Gastrocnemius medialis (tissue), 4 donors: ENCODE results near the gene LINC01488. TPM values are rescaled to one million over a fixed set of nuclear protein-coding genes. Genes with fewer than 3 reads are reported as not detected.
A peak's percentile ranks its signal among the peaks of the same experiment; 100 is the strongest.

ENCODE experiments used
- ATAC-seq, 2 donors: fragments of 150-250 bp; one replicate each; pipeline ENCODE4 v1.9.1; 2016
- DNase-seq, 2 donors: peaks; one replicate each; pipeline ENCODE4 v3.0.0-alpha.2; 2019
- H3K27ac ChIP-seq, 4 donors: fragments of 200-600 bp; sonication (generic); 1 replicate in 1 of 4; 2 replicates in 3 of 4; pipeline ENCODE4 v1.5.1; 2016 to 2018; ENCODE audit warnings: mild to moderate bottlenecking in 2 of 4, moderate library complexity in 1 of 4
- H3K27me3 ChIP-seq, 3 donors: fragments of 200-600 bp; sonication (generic) in 2 of 3; 1 replicate in 1 of 3; 2 replicates in 2 of 3; pipeline versions ENCODE4 v1.5.1 to v1.6.0; 2016 to 2019; ENCODE audit warnings: mild to moderate bottlenecking in 1 of 3, moderate library complexity in 1 of 3
- H3K36me3 ChIP-seq, 2 donors: fragments of 200-600 bp; sonication (generic) in 1 of 2; one replicate each; pipeline ENCODE4 v1.5.1; 2017 to 2018
- H3K4me1 ChIP-seq, 2 donors: fragments of 200-600 bp; sonication (generic) in 1 of 2; one replicate each; pipeline ENCODE4 v1.5.1; 2016 to 2017; ENCODE audit warnings: mild to moderate bottlenecking in 2 of 2
- H3K4me3 ChIP-seq, 4 donors: fragments of 200-600 bp; sonication (generic) in 3 of 4; 1 replicate in 1 of 4; 2 replicates in 3 of 4; pipeline ENCODE4 v1.5.1; 2016 to 2019; ENCODE audit warnings: mild to moderate bottlenecking in 2 of 4
- H3K9me3 ChIP-seq, 3 donors: fragments of 200-600 bp; sonication (generic) in 2 of 3; 1 replicate in 1 of 3; 2 replicates in 2 of 3; pipeline ENCODE4 v1.5.1; 2016 to 2019
- POLR2A ChIP-seq, 2 donors: fragments of 450-650 bp; IDR thresholded peaks; one replicate each; pipeline ENCODE4 v1.6.1; 2017; ENCODE audit warnings: antibody characterized with exemption in 2 of 2, mild to moderate bottlenecking in 2 of 2, moderate library complexity in 2 of 2
- in situ Hi-C, 4 donors: fragments of 200-750 bp; cut with MboI; loops; one replicate each; pipeline versions ENCODE4 v1.15.0 to v1.8.0; 2017; ENCODE audit warnings: low sequenced_read_pairs in 4 of 4
- intact Hi-C: fragments of 100-400 bp; cut with DNase I; formaldehyde crosslinking; loops from one replicate; pipeline ENCODE4 v1.15.1; 2023; ENCODE audit warnings: low total_unique reads
- total RNA-seq, 4 donors: library from RNA; depleted of rRNA; stranded (reverse); fragments of >200 nt; gene quantifications; one replicate each; pipeline versions ENCODE4 v1.1.0 to v1.2.3, GENCODE V29; 2016
- TF ChIP-seq, protein P1 (sequence below), 5 experiments: fragments of 450-650 bp in 3 of 5; fragments of 200-600 bp in 2 of 5; sonication (generic) in 2 of 5; IDR thresholded peaks in 4 of 5; conservative IDR thresholded peaks in 1 of 5; 1 replicate in 4 of 5; 2 replicates in 1 of 5; pipeline ENCODE4 v1.5.1; 2016 to 2019; ENCODE audit warnings: antibody characterized with exemption in 5 of 5, mild to moderate bottlenecking in 3 of 5, moderate library complexity in 3 of 5

The LINC01488 gene
- total RNA-seq, 4 donors from 2014 or later, result not detected

DNA sequence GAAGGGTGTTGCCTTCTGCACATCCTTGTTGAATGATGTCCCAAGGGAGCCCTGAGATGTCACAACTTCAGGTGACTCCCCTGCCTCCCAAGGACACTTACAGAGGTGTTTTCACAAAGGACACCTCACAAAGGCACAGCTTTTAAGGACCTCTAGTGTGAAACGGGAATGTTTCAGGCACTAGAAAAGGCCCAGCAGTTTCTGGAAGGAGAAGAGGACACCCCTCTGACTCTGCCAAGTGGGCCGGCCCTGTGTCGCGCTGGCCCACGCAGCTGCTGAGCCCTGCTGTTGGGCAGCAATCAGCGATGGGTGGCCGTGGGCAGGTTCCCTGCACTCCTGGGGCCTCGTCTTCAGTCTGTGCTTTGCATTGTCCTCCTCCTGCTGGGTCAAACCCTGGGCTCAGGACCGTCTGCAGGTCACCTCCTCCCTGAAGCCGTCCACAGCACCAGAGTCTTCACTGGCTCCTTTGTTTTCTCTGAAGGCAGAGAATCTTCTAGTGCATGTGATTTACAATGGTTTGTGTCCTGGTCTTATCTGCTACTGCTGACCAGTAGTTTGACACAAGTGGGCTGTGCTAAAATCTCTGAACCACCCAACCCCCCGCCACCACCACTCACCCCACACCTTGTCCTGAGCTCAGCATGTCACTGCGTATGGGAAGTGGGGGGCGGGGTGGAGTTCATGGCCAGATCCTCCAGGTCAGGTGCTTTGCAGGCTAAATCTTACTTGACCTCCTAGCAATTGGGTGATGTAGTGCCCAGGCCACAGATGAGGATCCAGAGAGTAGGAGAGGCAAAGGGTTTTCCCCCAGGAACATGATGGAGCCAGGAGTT, 3.2 kb downstream of the LINC01488 start:
- TF ChIP-seq, protein P1, sequence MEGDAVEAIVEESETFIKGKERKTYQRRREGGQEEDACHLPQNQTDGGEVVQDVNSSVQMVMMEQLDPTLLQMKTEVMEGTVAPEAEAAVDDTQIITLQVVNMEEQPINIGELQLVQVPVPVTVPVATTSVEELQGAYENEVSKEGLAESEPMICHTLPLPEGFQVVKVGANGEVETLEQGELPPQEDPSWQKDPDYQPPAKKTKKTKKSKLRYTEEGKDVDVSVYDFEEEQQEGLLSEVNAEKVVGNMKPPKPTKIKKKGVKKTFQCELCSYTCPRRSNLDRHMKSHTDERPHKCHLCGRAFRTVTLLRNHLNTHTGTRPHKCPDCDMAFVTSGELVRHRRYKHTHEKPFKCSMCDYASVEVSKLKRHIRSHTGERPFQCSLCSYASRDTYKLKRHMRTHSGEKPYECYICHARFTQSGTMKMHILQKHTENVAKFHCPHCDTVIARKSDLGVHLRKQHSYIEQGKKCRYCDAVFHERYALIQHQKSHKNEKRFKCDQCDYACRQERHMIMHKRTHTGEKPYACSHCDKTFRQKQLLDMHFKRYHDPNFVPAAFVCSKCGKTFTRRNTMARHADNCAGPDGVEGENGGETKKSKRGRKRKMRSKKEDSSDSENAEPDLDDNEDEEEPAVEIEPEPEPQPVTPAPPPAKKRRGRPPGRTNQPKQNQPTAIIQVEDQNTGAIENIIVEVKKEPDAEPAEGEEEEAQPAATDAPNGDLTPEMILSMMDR (IDR thresholded peaks at IDR 0.05 in 4 of 5, conservative IDR thresholded peaks at IDR 0.05 in 1 of 5), result no peak
- TF ChIP-seq POLR2A (IDR thresholded peaks at IDR 0.05), result no peak
- intact Hi-C loops, result no loop called here
- in situ Hi-C loops, result no loop called here
- H3K36me3 ChIP-seq, result no peaks in the 10 kb centered on the region
- peaks cover 9 to 18% of the 10 kb centered on the region in 2 donors for H3K4me1 ChIP-seq
- no peak for ATAC-seq
- no peak overlapping the region for H3K4me3 ChIP-seq
- no peaks in the 10 kb centered on the region for H3K9me3 ChIP-seq
- DNase-seq, result no peak
- no peak overlapping the region for H3K27ac ChIP-seq
- H3K27me3 ChIP-seq, result no peaks in the 10 kb centered on the region

DNA sequence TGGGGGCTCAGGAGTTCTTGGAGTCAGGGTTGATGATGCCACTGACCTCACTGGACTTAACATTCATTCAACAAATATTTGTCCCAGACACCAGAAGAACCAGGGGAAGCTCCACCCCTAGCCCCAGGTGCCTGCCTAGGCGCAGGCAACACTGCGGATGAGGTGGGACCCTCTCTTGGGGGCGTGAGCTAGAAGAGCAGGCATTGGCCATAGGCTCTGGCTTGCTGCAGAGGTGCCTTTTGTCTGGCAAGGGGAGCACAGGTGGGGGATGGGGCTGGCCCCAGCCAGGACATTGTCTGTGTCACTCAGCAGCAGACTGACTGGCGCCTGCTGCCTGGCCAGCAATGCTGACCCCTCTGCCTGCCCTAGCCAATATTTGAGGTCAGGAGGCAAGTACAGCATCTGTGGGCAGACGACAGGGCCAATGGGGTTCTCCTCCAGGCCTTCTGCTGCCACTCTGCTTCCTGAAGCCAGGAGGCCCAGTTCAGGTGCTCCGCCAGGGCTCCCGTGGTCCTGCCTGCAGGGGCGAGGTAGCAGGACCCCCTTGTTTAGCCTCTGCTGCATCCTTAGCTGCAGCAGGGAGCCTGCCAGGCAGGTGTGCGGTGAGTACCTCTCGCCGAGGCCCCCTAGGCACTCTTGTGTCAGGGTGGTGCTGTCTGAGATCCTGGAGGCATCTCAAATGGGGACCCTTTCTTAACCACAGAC, 4.0 kb downstream of the LINC01488 start:
- ATAC-seq (no peak), DNase-seq (no peak)
- no peaks in the 10 kb centered on the region for H3K36me3 ChIP-seq
- TF ChIP-seq, protein P1 (IDR thresholded peaks at IDR 0.05 in 4 of 5, conservative IDR thresholded peaks at IDR 0.05 in 1 of 5), result no peak
- no peak for TF ChIP-seq POLR2A (IDR thresholded peaks at IDR 0.05)
- intact Hi-C loops (no loop called here), in situ Hi-C loops (no loop called here)
- no peaks in the 10 kb centered on the region for H3K9me3 ChIP-seq
- no peak overlapping the region for H3K4me3 ChIP-seq
- peaks cover 8 to 14% of the 10 kb centered on the region in 2 donors for H3K4me1 ChIP-seq
- no peaks in the 10 kb centered on the region for H3K27me3 ChIP-seq
- H3K27ac ChIP-seq, result no peak overlapping the region

DNA sequence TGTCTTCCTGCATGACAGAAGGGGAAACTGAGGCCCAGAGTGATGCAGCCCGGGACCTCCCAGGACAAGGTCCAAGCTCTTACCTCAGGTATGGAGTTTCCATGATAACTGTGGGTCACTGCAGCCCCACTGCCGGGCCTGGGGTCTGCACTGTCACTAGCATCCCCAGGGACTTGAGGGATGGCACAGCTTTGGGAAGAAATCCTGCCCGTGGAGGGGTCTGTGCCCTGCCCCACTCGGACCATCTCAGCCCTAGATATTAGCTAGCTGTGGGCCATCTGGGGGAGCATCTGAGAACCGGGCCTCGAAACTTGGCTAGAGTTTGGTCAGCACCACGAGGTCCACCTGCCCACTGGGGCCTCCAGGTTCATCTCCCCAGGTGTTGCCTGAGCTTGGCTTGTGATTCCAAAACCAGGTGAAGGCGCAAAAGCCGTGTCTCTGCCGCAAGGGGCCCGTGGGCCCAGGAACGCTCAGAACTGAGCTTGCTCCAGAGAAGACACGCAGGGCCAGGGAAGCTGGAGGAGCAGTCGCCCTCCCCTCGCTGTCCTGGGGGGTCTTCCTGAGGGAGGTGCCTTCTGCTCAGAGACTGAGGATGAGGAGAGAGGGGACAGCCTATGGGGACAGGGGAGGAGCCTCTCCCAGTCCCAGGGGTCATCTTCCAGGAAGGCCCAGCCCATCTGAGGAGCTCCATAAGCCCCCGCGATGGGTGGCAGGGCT, 4.8 kb downstream of the LINC01488 start:
- H3K4me3 ChIP-seq, result no peak overlapping the region
- H3K27me3 ChIP-seq, result no peaks in the 10 kb centered on the region
- TF ChIP-seq, protein P1 (IDR thresholded peaks at IDR 0.05 in 4 of 5, conservative IDR thresholded peaks at IDR 0.05 in 1 of 5), result no peak
- TF ChIP-seq POLR2A (IDR thresholded peaks at IDR 0.05), result no peak
- H3K9me3 ChIP-seq, result no peaks in the 10 kb centered on the region
- in situ Hi-C loops (no loop called here), intact Hi-C loops (no loop called here)
- ATAC-seq (no peak), DNase-seq (no peak)
- no peak overlapping the region for H3K27ac ChIP-seq
- H3K36me3 ChIP-seq, result no peaks in the 10 kb centered on the region
- H3K4me1 ChIP-seq, result peaks cover 4 to 10% of the 10 kb centered on the region in 2 donors

DNA sequence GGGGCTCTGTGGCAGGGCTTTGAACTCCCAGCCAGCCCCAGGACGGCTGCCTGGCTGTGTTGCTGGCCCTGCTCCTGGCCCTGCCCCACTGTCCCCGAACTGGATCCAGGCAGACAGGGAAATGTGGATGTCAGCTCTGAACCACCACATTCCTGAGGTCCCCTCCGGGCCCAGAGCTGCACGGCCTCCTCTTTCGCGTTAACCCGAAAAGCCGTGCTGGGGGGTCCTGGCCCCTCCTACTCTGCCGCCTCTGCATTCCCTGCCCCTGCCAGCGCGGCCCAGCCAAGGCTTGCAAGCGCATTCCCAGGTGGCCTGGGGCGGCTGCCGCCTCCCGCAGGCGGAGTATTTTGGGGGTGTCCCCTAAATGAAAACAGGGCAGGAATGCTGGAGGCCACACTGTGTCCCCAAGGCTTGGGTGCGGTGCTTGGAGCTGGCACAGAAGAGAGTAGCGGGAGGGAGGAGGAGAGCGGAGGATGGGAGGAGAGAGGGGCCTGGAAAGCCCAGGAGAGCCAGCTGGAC, 5.4 kb downstream of the LINC01488 start:
- no peaks in the 10 kb centered on the region for H3K27me3 ChIP-seq
- peaks cover 4 to 10% of the 10 kb centered on the region in 2 donors for H3K4me1 ChIP-seq
- peak in 1 of 2 donors; percentile 23 for ATAC-seq
- TF ChIP-seq, protein P1 (IDR thresholded peaks at IDR 0.05 in 4 of 5, conservative IDR thresholded peaks at IDR 0.05 in 1 of 5), result no peak
- no peak for TF ChIP-seq POLR2A (IDR thresholded peaks at IDR 0.05)
- H3K36me3 ChIP-seq, result no peaks in the 10 kb centered on the region
- intact Hi-C loops (no loop called here), in situ Hi-C loops (no loop called here)
- DNase-seq, result peak in 1 of 2 donors; percentile 24
- no peak overlapping the region for H3K4me3 ChIP-seq
- H3K27ac ChIP-seq, result peak overlapping the region in 1 of 4 donors; percentile 18
- H3K9me3 ChIP-seq, result no peaks in the 10 kb centered on the region
